NCI-H1694 treated with DMSO at 0.1 percent for 48 hours (cell line): Measurements from ENCODE around the gene CTXN1.
"Not testable (repeated sequence)": the region's sequence is repeated elsewhere in the genome, so short reads cannot be mapped to it uniquely, and the experiment has no call there.

Source experiments
- DNase-seq: peaks from one replicate; lab custom pipeline; 2025; lab: John Stamatoyannopoulos, UW

Gene CTXN1

GRCh38 chr19:7900401-7900870 lies 25.5 kb downstream of the CTXN1 start:
- DNase-seq: no peak

- no peak for DNase-seq
Observed at GRCh38 chr19:7899751-7900378, 26.1 kb downstream of the CTXN1 start.

- DNase-seq: no peak
Observed at GRCh38 chr19:7898967-7899366, 27.0 kb downstream of the CTXN1 start.

- no peak for DNase-seq
Observed at GRCh38 chr19:7897292-7897691, 28.6 kb downstream of the CTXN1 start.

- no peak for DNase-seq
Observed at GRCh38 chr19:7895565-7895964, 30.4 kb downstream of the CTXN1 start.

GRCh38 chr19:7894612-7895309 lies 31.2 kb downstream of the CTXN1 start:
- DNase-seq: no peak

GRCh38 chr19:7893362-7894101 lies 32.4 kb downstream of the CTXN1 start:
- DNase-seq: not testable (repeated sequence)

- no peak for DNase-seq
Observed at GRCh38 chr19:7888826-7889217, 37.1 kb downstream of the CTXN1 start.

GRCh38 chr19:7888145-7888825 lies 37.6 kb downstream of the CTXN1 start, which contains the start of gene LRRC8E:
Gene LRRC8E, plus strand, starts transcription at chr19:7888510. Its CDS starts 7,094 bp downstream, at chr19:7895604.
- no peak for DNase-seq

GRCh38 chr19:7887408-7888144 lies 38.4 kb downstream of the CTXN1 start:
- no peak for DNase-seq

- no peak for DNase-seq
Observed at GRCh38 chr19:7885818-7886217, 40.1 kb downstream of the CTXN1 start.

GRCh38 chr19:7883796-7884570 lies 42.0 kb downstream of the CTXN1 start:
- DNase-seq: no peak

- no peak for DNase-seq
Observed at GRCh38 chr19:7883105-7883504, 42.8 kb downstream of the CTXN1 start.

GRCh38 chr19:7881910-7882309 lies 44.0 kb downstream of the CTXN1 start:
- DNase-seq: no peak

- DNase-seq: no peak
Observed at GRCh38 chr19:7879836-7880235, 46.1 kb downstream of the CTXN1 start.

GRCh38 chr19:7879111-7879807 lies 46.7 kb downstream of the CTXN1 start:
- no peak for DNase-seq

- DNase-seq: no peak
Observed at GRCh38 chr19:7877249-7877836, 48.6 kb downstream of the CTXN1 start.

GRCh38 chr19:7874897-7875273 lies 51.0 kb downstream of the CTXN1 start:
- DNase-seq: no peak
